OCI-LY1 (cell line): ENCODE measurements around the gene NUFIP1.
"Not testable (repeated sequence)": the region's sequence is repeated elsewhere in the genome, so short reads cannot be mapped to it uniquely, and the experiment has no call there.

Experiments used
- H2AFZ ChIP-seq: fragments of 200-600 bp; sonication (generic), shearing (Covaris generic); 2 replicates; pipeline ENCODE4 v1.6.0; 2014; ENCODE audit warnings: antibody characterized with exemption, mild to moderate bottlenecking, low read length
- H3F3A ChIP-seq: fragments of 200-600 bp; sonication (generic), shearing (Covaris generic); 2 replicates; pipeline ENCODE4 v1.6.0; 2014; ENCODE audit warnings: mild to moderate bottlenecking, antibody characterized with exemption, low read length, moderate library complexity; ENCODE audit not compliant: insufficient read depth
- H3K27ac ChIP-seq: fragments of 200-600 bp; sonication (generic); 2 replicates; pipeline ENCODE4 v1.5.1; 2014; ENCODE audit warnings: low read length, mixed run types, mild to moderate bottlenecking, low read depth; ENCODE audit not compliant: poor library complexity, severe bottlenecking
- H3K27me3 ChIP-seq: fragments of 200-600 bp; sonication (generic); 2 replicates; pipeline ENCODE4 v1.6.0; 2014; ENCODE audit warnings: antibody characterized with exemption, mild to moderate bottlenecking, low read length, moderate library complexity; ENCODE audit not compliant: insufficient read depth
- H3K36me3 ChIP-seq: fragments of 200-600 bp; sonication (generic); 2 replicates; pipeline ENCODE4 v1.6.1; 2014; ENCODE audit warnings: mild to moderate bottlenecking, antibody characterized with exemption, low read length, moderate library complexity, mixed read lengths; ENCODE audit not compliant: insufficient read depth
- H3K4me1 ChIP-seq: fragments of 200-600 bp; sonication (generic); 2 replicates; pipeline ENCODE4 v1.5.1; 2014; ENCODE audit warnings: mild to moderate bottlenecking, low read length, moderate library complexity; ENCODE audit not compliant: insufficient read depth, severe bottlenecking
- H3K4me2 ChIP-seq: fragments of 200-600 bp; sonication (generic), shearing (Covaris generic); 2 replicates; pipeline ENCODE4 v1.6.1; 2014; ENCODE audit warnings: low read length
- H3K4me3 ChIP-seq: fragments of 200-600 bp; sonication (generic); 2 replicates; pipeline ENCODE4 v1.5.1; 2014; ENCODE audit warnings: low read length, low read depth, mild to moderate bottlenecking, mixed read lengths; ENCODE audit not compliant: poor library complexity, severe bottlenecking
- H3K79me2 ChIP-seq: fragments of 200-600 bp; shearing (Covaris generic); 2 replicates; pipeline ENCODE4 v1.6.1; 2016; ENCODE audit warnings: mixed run types, low read length, mixed read lengths; ENCODE audit not compliant: insufficient read depth
- H3K9ac ChIP-seq: fragments of 200-600 bp; sonication (generic), shearing (Covaris generic); 2 replicates; pipeline ENCODE4 v1.6.1; 2014; ENCODE audit warnings: mild to moderate bottlenecking, low read length, mixed read lengths
- H3K9me2 ChIP-seq: fragments of 200-600 bp; sonication (generic), shearing (Covaris generic); 2 replicates; pipeline ENCODE4 v1.6.1; 2014; ENCODE audit warnings: low read depth, mild to moderate bottlenecking, low read length, mixed read lengths
- H3K9me3 ChIP-seq: fragments of 200-600 bp; shearing (Covaris generic); 2 replicates; pipeline ENCODE4 v1.6.1; 2014; ENCODE audit warnings: low read length, mixed read lengths
- H4K20me1 ChIP-seq: fragments of 200-600 bp; sonication (generic), shearing (Covaris generic); 2 replicates; pipeline ENCODE4 v1.6.0; 2016; ENCODE audit warnings: mild to moderate bottlenecking, low read length; ENCODE audit not compliant: insufficient read depth
- CTCF ChIP-seq: fragments of 200-600 bp; sonication (generic), shearing (Covaris generic); IDR thresholded peaks from 2 replicates; pipeline ENCODE4 v1.5.1; 2017; ENCODE audit warnings: mild to moderate bottlenecking, antibody characterized with exemption, low read length, moderate library complexity, mixed read lengths
- EZH2 ChIP-seq: fragments of 200-600 bp; sonication (generic), shearing (Covaris generic); IDR thresholded peaks from 2 replicates; pipeline ENCODE4 v1.8.0; 2017; ENCODE audit warnings: borderline replicate concordance, mixed run types, mild to moderate bottlenecking, antibody characterized with exemption, low read length, moderate library complexity, mixed read lengths

Gene NUFIP1

DNA sequence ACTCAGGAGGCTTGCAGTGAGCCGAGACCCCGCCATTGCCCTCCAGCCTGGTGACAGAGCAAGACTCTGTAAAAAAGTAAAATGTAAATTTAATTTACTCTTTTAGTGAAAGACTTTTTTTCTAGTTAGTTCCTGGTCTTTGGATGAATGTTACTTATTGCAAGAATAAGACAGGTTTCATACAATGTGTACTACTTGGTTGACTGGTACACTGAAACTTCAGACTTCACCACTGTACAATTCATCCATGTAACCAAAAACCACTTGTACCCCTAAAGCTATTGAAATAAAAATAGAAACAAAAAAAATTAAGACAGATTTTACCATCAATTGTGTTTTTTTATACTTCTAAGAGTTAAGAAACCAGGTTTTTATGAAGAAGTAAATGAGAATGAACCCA, 35.6 kb upstream of the NUFIP1 start:
- Histone ChIP-seq H3K36me3 (peaks cover 37% of the 10 kb centered on the region; the same call in 1 of the 2 replicates), H4K20me1 (no peaks in the 10 kb centered on the region), H3K27me3 (no peaks in the 10 kb centered on the region), H3K9ac (no peak overlapping the region), H3F3A (no peaks in the 10 kb centered on the region), H3K4me2 (no peak overlapping the region), H3K4me1 (no peaks in the 10 kb centered on the region), H3K4me3 (no peak overlapping the region), H3K9me3 (no peaks in the 10 kb centered on the region), H2AFZ (no peak overlapping the region), H3K79me2 (no peaks in the 10 kb centered on the region), H3K9me2 (no peaks in the 10 kb centered on the region), H3K27ac (no peak overlapping the region)
- TF ChIP-seq CTCF, result no peak
- no peak for TF ChIP-seq EZH2

DNA sequence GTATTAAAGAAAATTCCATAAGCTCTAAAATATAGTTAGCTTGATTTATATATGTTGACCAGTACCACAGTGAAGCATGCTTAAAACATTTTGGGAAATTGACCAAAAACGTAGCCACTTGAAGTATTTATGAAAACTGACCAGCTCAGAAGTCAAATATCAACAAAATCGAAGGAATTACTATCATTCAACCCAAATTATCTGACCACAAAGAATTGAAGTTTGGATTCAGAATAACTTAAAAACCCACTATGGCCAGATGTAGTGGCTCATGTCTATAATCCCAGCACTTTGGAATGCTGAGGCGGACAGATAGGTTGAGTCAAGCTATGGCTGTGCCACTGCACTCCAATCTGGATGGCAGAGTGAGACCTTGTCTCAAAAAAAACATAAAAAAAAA, 32.0 kb upstream of the NUFIP1 start:
- Histone ChIP-seq H3K4me1 (no peaks in the 10 kb centered on the region), H3K27ac (no peak overlapping the region), H3K9ac (no peak overlapping the region), H3K4me3 (no peak overlapping the region), H3K4me2 (no peak overlapping the region), H3F3A (no peaks in the 10 kb centered on the region), H3K27me3 (no peaks in the 10 kb centered on the region), H3K9me3 (no peaks in the 10 kb centered on the region), H3K9me2 (no peaks in the 10 kb centered on the region), H3K36me3 (peaks cover 33% of the 10 kb centered on the region; the same call in 1 of the 2 replicates), H2AFZ (no peak overlapping the region), H3K79me2 (no peaks in the 10 kb centered on the region), H4K20me1 (no peaks in the 10 kb centered on the region)
- TF ChIP-seq EZH2 (no peak), CTCF (no peak)

DNA sequence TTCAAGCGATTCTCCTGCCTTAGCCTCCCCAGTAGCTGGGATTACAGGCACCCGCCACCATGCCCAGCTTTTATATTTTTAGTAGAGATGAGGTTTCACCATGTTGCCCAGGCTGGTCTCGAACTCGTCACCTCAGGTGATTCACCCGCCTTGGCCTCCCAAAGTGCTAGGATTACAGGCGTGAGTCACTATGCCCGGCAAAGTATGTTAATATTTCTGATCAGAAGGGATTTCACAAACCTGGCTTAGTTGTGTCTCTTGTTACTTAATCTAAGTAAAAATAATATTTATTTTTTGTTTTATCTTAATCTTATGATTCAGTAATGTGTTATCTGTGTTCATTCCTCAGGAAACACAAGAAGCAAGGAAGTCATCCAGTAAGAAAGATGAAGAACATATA, 30.7 kb upstream of the NUFIP1 start:
- not testable (repeated sequence) for H3K4me2 ChIP-seq, H3K27me3 ChIP-seq, H3K79me2 ChIP-seq, H3K4me1 ChIP-seq, H3K9me2 ChIP-seq, H3K4me3 ChIP-seq, H3F3A ChIP-seq, H3K9me3 ChIP-seq, H3K9ac ChIP-seq, H3K27ac ChIP-seq, H4K20me1 ChIP-seq, H2AFZ ChIP-seq
- H3K36me3 ChIP-seq, result peaks cover 34% of the 10 kb centered on the region; the same call in 1 of the 2 replicates

GRCh38 chr13:45016792-45017425, 27.6 kb upstream of the NUFIP1 start:
- Histone ChIP-seq H3K36me3 (peaks cover 26% of the 10 kb centered on the region; the same call in 1 of the 2 replicates), H4K20me1 (no peaks in the 10 kb centered on the region), H3K4me1 (no peaks in the 10 kb centered on the region), H3K79me2 (no peaks in the 10 kb centered on the region), H3K4me3 (no peak overlapping the region), H2AFZ (no peak overlapping the region), H3K4me2 (no peak overlapping the region), H3K9me3 (no peaks in the 10 kb centered on the region), H3K9ac (no peak overlapping the region), H3K27me3 (no peaks in the 10 kb centered on the region), H3K9me2 (no peaks in the 10 kb centered on the region), H3K27ac (no peak overlapping the region), H3F3A (no peaks in the 10 kb centered on the region)
- TF ChIP-seq CTCF, result no peak
- TF ChIP-seq EZH2, result no peak
